Measurements from ENCODE around the gene SRRM5. TPM values are rescaled to one million over a fixed set of nuclear protein-coding genes. Genes with fewer than 3 reads are reported as not detected.
A peak's percentile ranks its signal among the peaks of the same experiment; 100 is the strongest.

Gene SRRM5
- total RNA-seq, 1 donor from 2014 or later: 0.29 TPM

DNA sequence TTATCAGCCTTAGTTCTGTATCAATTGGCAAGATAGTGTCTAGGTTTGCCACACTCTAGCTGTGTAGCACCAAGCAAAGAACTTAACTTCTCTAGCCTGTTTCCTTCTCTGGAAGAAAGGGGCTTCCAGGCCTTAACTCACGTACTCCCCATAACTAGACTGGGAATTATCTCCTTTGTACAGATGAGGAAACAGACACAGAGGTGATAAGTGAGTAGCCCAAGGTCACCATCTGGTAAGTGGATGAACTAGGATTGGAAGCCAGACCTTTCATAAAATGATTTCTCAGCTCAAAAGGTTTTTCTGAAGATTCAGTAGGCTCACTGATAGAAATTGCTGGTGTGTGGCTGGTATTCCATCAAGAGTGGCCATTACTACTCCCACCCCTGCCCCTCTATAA, 4.4 kb downstream of the SRRM5 start:
- H3K4me3 ChIP-seq: no peak overlapping the region
- intact Hi-C loops (cut with DNase I): no loop called here

GRCh38 chr19:43616954-43617353, 5.1 kb downstream of the SRRM5 start:
- intact Hi-C loops (cut with DNase I): no loop called here
- no peak overlapping the region for H3K27ac ChIP-seq
- peaks cover 8% of the 10 kb centered on the region for H3K4me1 ChIP-seq
- H3K4me3 ChIP-seq: no peak overlapping the region
- no peaks in the 10 kb centered on the region for H3K9me3 ChIP-seq
- no peak for TF ChIP-seq CTCF (IDR thresholded peaks at IDR 0.05)
- peaks cover 14% of the 10 kb centered on the region for H3K36me3 ChIP-seq
- no peaks in the 10 kb centered on the region for H3K27me3 ChIP-seq
- no peak for ATAC-seq
- DNase-seq: no peak

More for the DNA sequence above, 4.4 kb downstream of the SRRM5 start:
- DNase-seq: no peak
- H3K27me3 ChIP-seq: no peaks in the 10 kb centered on the region
- H3K27ac ChIP-seq: no peak overlapping the region
- ATAC-seq: no peak
- peaks cover 8% of the 10 kb centered on the region for H3K4me1 ChIP-seq
- H3K36me3 ChIP-seq: peaks cover 19% of the 10 kb centered on the region
- no peak for TF ChIP-seq CTCF (IDR thresholded peaks at IDR 0.05)
- H3K9me3 ChIP-seq: no peaks in the 10 kb centered on the region

GRCh38 chr19:43618921-43619261, 7.0 kb downstream of the SRRM5 start:
- no peak for DNase-seq
- Histone ChIP-seq H3K4me3 (peak overlapping the region; percentile 93), H3K27ac (peak overlapping the region; percentile 93), H3K27me3 (no peaks in the 10 kb centered on the region), H3K9me3 (no peaks in the 10 kb centered on the region), H3K4me1 (peaks cover 8% of the 10 kb centered on the region), H3K36me3 (no peaks in the 10 kb centered on the region)
- peak; percentile 64 for ATAC-seq
- intact Hi-C loops (cut with DNase I): no loop called here
- TF ChIP-seq CTCF (IDR thresholded peaks at IDR 0.05): no peak

DNA sequence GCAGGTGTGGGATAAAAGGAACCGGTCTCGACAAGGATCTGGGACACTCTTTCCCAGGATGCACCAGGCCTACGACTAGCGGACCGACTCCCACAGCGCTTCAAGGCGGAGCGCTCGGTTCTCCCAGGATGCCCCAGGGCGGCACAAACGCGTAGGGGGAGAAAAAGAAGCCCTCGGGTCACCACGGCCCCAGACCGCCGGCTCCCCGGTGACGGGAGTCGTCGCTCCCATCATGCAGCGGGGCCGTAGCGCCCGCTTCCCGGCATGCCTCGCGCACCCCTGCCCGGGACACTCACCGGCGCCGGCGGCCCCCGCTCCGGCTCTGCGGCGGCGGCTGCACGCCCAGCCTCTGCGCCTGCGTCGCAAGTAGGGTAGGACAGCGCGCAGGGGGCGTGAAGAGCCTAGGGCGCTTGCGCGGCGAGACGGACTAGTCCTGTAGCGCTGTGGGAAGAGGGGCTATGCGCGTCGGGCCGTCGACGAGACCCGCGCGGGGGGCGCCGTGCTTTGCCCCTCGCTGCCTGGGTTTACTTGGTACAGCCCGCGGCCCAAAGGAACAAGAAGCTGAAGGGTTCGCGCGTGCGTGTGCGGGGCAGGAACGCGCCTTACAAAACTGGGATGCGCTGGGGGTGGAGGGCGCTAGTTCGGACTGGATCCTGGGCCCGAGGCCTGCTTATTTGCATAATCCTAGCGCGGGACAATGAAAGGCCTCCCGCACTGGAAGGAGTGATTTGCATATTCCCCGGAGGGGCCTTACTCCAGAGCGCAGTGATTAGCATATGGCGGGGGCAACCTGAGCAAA, 7.6 kb downstream of the SRRM5 start, which contains the start of gene ZNF428:
ZNF428 (minus strand) TSS at position 368 of the 799 bp plus-strand sequence. CDS start 5,325 bp downstream, outside the sequence.
- intact Hi-C loops (cut with DNase I): no loop called here

More for the DNA sequence above, 7.6 kb downstream of the SRRM5 start, which contains the start of gene ZNF428:
- Histone ChIP-seq H3K36me3 (no peaks in the 10 kb centered on the region), H3K27me3 (no peaks in the 10 kb centered on the region), H3K27ac (peak within 1 kb of the TSS; percentile 93), H3K4me3 (peak within 1 kb of the TSS; percentile 93), H3K4me1 (peaks cover 8% of the 10 kb centered on the region), H3K9me3 (no peaks in the 10 kb centered on the region)
- peak; percentile 93 for DNase-seq
- peak; percentile 95 for ATAC-seq
- TF ChIP-seq CTCF (IDR thresholded peaks at IDR 0.05): no peak
